Stomach (tissue), 4 donors: ENCODE measurements around the gene SELE.

ENCODE experiments used
- EP300 ChIP-seq: sonication (generic); formaldehyde crosslinking; IDR thresholded peaks from one replicate; pipeline ENCODE4 v1.6.1; 2017; ENCODE audit warnings: antibody characterized with exemption
- POLR2A ChIP-seq, 4 donors: fragments of 450-650 bp; IDR thresholded peaks; one replicate each; pipeline ENCODE4 v1.6.1; 2016; ENCODE audit warnings: antibody characterized with exemption in 4 of 4, control low read depth in 2 of 4, mild to moderate bottlenecking in 1 of 4, moderate library complexity in 1 of 4
- POLR2AphosphoS5 ChIP-seq, 3 donors: sonication (generic); formaldehyde crosslinking; IDR thresholded peaks; one replicate each; pipeline ENCODE4 v1.6.1; 2016; ENCODE audit warnings: antibody characterized with exemption in 3 of 3
- TF ChIP-seq, protein P1 (sequence below), 7 experiments: fragments of 450-650 bp in 4 of 7; fragments of 200-600 bp in 3 of 7; sonication (generic) in 3 of 7; IDR thresholded peaks; one replicate each; pipeline ENCODE4 v1.5.1; 2016 to 2019; ENCODE audit warnings: antibody characterized with exemption in 7 of 7, control low read depth in 2 of 7, mild to moderate bottlenecking in 1 of 7

DNA sequence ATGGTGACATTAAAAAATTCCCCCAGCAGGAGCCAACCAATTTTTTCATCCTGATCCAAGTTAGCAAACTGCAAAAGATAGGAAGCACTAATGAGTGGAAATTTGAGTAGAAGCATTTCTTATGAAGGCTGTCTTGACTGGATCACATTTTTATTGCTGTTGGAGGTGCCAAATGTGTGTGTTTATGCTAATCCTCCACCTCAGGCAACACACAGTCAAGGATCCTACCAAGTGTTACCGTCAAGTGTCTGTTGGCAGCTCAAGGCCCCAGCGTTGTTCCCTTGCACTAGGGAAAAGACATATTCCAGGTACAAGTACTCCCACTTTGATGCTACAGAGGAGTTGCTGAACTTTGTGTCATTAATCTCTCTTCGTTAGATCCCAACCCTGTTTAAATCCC is 42.6 kb upstream of the SELE start:
- TF ChIP-seq, protein P1, sequence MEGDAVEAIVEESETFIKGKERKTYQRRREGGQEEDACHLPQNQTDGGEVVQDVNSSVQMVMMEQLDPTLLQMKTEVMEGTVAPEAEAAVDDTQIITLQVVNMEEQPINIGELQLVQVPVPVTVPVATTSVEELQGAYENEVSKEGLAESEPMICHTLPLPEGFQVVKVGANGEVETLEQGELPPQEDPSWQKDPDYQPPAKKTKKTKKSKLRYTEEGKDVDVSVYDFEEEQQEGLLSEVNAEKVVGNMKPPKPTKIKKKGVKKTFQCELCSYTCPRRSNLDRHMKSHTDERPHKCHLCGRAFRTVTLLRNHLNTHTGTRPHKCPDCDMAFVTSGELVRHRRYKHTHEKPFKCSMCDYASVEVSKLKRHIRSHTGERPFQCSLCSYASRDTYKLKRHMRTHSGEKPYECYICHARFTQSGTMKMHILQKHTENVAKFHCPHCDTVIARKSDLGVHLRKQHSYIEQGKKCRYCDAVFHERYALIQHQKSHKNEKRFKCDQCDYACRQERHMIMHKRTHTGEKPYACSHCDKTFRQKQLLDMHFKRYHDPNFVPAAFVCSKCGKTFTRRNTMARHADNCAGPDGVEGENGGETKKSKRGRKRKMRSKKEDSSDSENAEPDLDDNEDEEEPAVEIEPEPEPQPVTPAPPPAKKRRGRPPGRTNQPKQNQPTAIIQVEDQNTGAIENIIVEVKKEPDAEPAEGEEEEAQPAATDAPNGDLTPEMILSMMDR (IDR thresholded peaks at IDR 0.05) = no peak
- no peak for TF ChIP-seq POLR2A (IDR thresholded peaks at IDR 0.05)
- no peak for TF ChIP-seq POLR2AphosphoS5 (IDR thresholded peaks at IDR 0.05)
- TF ChIP-seq EP300 = no peak
